GM10266 (cell line): ENCODE data around the gene NDUFS8.

Experiments
- DNase-seq: peaks from one replicate; pipeline ENCODE4 v3.0.0; 2012; ENCODE audit errors: extremely low spot score
- CTCF ChIP-seq: IDR thresholded peaks from 2 replicates; pipeline ENCODE4 v1.5.1; 2012; ENCODE audit warnings: mild to moderate bottlenecking, low read depth; ENCODE audit not compliant: control insufficient read depth, insufficient read depth; ENCODE audit errors: missing control alignments

NDUFS8 gene

GRCh38 chr11:68016904-68017817, 13.3 kb upstream of the NDUFS8 start:
- no peak for TF ChIP-seq CTCF
- no peak for DNase-seq

- TF ChIP-seq CTCF = no peak
- DNase-seq = no peak
Measured at GRCh38 chr11:68017980-68018729, 12.3 kb upstream of the NDUFS8 start.

GRCh38 chr11:68018730-68019190, 11.7 kb upstream of the NDUFS8 start:
- no peak for TF ChIP-seq CTCF
- DNase-seq = no peak

- TF ChIP-seq CTCF = no peak
- DNase-seq = no peak
Measured at GRCh38 chr11:68019486-68019885, 11.0 kb upstream of the NDUFS8 start.

DNA sequence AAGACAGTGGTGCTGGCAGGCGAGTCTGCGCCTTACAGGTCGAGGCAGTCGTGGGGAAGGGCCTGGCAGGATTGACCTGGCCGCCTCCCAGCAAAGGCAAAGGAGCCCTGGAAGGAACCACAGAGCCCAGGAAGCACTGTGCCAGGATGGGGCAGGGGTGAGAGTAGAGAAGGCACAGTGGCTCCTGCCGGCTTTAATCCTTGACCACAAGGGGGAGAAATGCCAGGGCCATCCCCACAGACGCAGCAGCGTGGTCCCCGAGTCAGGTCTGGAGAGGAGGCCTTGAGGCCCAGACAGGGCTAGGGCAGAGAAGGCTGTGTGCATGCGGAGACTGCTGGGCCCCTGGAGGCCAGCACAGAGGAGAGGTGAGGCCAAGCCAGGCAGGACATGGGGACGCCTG, 9.9 kb upstream of the NDUFS8 start:
- TF ChIP-seq CTCF = no peak
- no peak for DNase-seq

GRCh38 chr11:68021167-68021787, 9.2 kb upstream of the NDUFS8 start:
- peak; percentile 37 for TF ChIP-seq CTCF
- no peak for DNase-seq
